Nephron (organoid): Measurements from ENCODE around the gene DOCK2.

Experiments used
- H3K27ac Mint-ChIP-seq, 3 experiments: 2 replicates each; pipeline ENCODE4 v1.8.0; 2020; ENCODE audit warnings: mixed read lengths in 3 of 3, mild to moderate bottlenecking in 2 of 3, moderate library complexity in 1 of 3
- H3K27me3 Mint-ChIP-seq: 2 replicates; pipeline ENCODE4 v1.8.0; 2021; ENCODE audit warnings: low read depth, mild to moderate bottlenecking, moderate library complexity, mixed read lengths
- H3K36me3 Mint-ChIP-seq: 2 replicates; pipeline ENCODE4 v1.8.0; 2020; ENCODE audit warnings: low read depth, mixed read lengths
- H3K4me1 Mint-ChIP-seq: 2 replicates; pipeline ENCODE4 v1.8.0; 2020; ENCODE audit warnings: mixed read lengths
- H3K4me3 Mint-ChIP-seq, 3 experiments: 2 replicates each; pipeline ENCODE4 v1.8.0; 2020; ENCODE audit warnings: mild to moderate bottlenecking in 3 of 3, mixed read lengths in 3 of 3, moderate library complexity in 2 of 3
- H3K9me3 Mint-ChIP-seq: 2 replicates; pipeline ENCODE4 v1.8.0; 2020; ENCODE audit warnings: mixed read lengths
- CTCF ChIP-seq, 3 experiments: fragments of 200-600 bp; sonication (generic); IDR thresholded peaks; one replicate each; pipeline ENCODE4 v1.5.0; 2021; ENCODE audit warnings: antibody characterized with exemption in 3 of 3; ENCODE audit not compliant: unreplicated experiment in 3 of 3

DOCK2 gene

GRCh38 chr5:169631360-169631759 is 5.7 kb upstream of the DOCK2 start:
- H3K27me3 Mint-ChIP-seq = peaks cover 10% of the 10 kb centered on the region
- H3K36me3 Mint-ChIP-seq = no peaks in the 10 kb centered on the region
- no peak overlapping the region for H3K27ac Mint-ChIP-seq
- TF ChIP-seq CTCF (IDR thresholded peaks at IDR 0.05; ENCODE audit: unreplicated experiment in 3 of 3) = no peak
- H3K4me3 Mint-ChIP-seq = no peak overlapping the region
- peaks cover 8% of the 10 kb centered on the region for H3K9me3 Mint-ChIP-seq
- no peaks in the 10 kb centered on the region for H3K4me1 Mint-ChIP-seq

- no peak for TF ChIP-seq CTCF (IDR thresholded peaks at IDR 0.05; ENCODE audit: unreplicated experiment in 3 of 3)
- Mint-ChIP-seq H3K27ac (no peak overlapping the region), H3K9me3 (peaks cover 8% of the 10 kb centered on the region), H3K36me3 (no peaks in the 10 kb centered on the region), H3K27me3 (peaks cover 23% of the 10 kb centered on the region), H3K4me3 (no peak overlapping the region), H3K4me1 (no peaks in the 10 kb centered on the region)
Observed at GRCh38 chr5:169632946-169633345, 4.1 kb upstream of the DOCK2 start.

- Mint-ChIP-seq H3K4me1 (no peaks in the 10 kb centered on the region), H3K4me3 (no peak overlapping the region), H3K36me3 (no peaks in the 10 kb centered on the region), H3K27me3 (peaks cover 35% of the 10 kb centered on the region), H3K27ac (no peak overlapping the region), H3K9me3 (peaks cover 14% of the 10 kb centered on the region)
- no peak for TF ChIP-seq CTCF (IDR thresholded peaks at IDR 0.05; ENCODE audit: unreplicated experiment in 3 of 3)
Observed at GRCh38 chr5:169634606-169635005, 2.5 kb upstream of the DOCK2 start.

- H3K4me3 Mint-ChIP-seq = no peak overlapping the region
- peaks cover 18% of the 10 kb centered on the region for H3K9me3 Mint-ChIP-seq
- no peak overlapping the region for H3K27ac Mint-ChIP-seq
- no peak for TF ChIP-seq CTCF (IDR thresholded peaks at IDR 0.05; ENCODE audit: unreplicated experiment in 3 of 3)
- H3K4me1 Mint-ChIP-seq = no peaks in the 10 kb centered on the region
- no peaks in the 10 kb centered on the region for H3K36me3 Mint-ChIP-seq
- H3K27me3 Mint-ChIP-seq = peaks cover 35% of the 10 kb centered on the region
Observed at GRCh38 chr5:169635936-169636335, 1.1 kb upstream of the DOCK2 start.

- H3K9me3 Mint-ChIP-seq = peaks cover 18% of the 10 kb centered on the region
- peaks cover 40% of the 10 kb centered on the region for H3K27me3 Mint-ChIP-seq
- no peak for TF ChIP-seq CTCF (IDR thresholded peaks at IDR 0.05; ENCODE audit: unreplicated experiment in 3 of 3)
- no peak overlapping the region for H3K27ac Mint-ChIP-seq
- peak overlapping the region in 2 of 3 experiments; percentile 26 to 51 for H3K4me3 Mint-ChIP-seq
- H3K36me3 Mint-ChIP-seq = no peaks in the 10 kb centered on the region
- no peaks in the 10 kb centered on the region for H3K4me1 Mint-ChIP-seq
Observed at GRCh38 chr5:169636477-169637084, 494 bp upstream of the DOCK2 start.

GRCh38 chr5:169637549-169638121 is 560 bp downstream of the DOCK2 start:
- Mint-ChIP-seq H3K4me1 (no peaks in the 10 kb centered on the region), H3K4me3 (no peak overlapping the region), H3K27ac (no peak overlapping the region), H3K9me3 (peaks cover 18% of the 10 kb centered on the region), H3K36me3 (no peaks in the 10 kb centered on the region), H3K27me3 (peaks cover 40% of the 10 kb centered on the region)
- no peak for TF ChIP-seq CTCF (IDR thresholded peaks at IDR 0.05; ENCODE audit: unreplicated experiment in 3 of 3)
